GM19438 (cell line): ENCODE results near the gene KIAA0040.
"Not testable (repeated sequence)": the region's sequence is repeated elsewhere in the genome, so short reads cannot be mapped to it uniquely, and the experiment has no call there.

Source experiments
- ATAC-seq: cut with Tn5 transposase; IDR thresholded peaks from one replicate; pipeline ENCODE4 v1.9.1; 2021; ENCODE audit warnings: low read depth; ENCODE audit not compliant: unreplicated experiment

The KIAA0040 gene

DNA sequence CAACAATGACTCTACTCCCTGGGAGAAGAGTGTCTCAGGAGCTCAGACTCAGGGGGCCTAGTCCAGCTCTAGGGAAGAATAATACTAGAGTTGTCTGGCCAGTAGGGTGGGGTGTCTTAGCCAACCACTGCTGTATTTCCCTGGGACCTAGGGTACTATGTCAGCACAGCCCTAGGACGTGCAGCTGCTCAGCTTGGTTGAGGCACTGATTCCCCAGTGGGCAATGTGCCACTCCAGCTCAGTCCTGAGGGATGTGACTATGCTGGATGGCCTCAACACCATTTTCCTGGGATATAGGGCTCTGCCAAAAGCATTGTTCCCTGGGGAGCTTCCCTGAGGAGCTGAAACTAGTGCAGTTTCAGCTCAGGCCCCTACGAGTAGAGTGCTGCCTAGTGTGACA is 77.6 kb downstream of the KIAA0040 start:
- no peak for ATAC-seq

DNA sequence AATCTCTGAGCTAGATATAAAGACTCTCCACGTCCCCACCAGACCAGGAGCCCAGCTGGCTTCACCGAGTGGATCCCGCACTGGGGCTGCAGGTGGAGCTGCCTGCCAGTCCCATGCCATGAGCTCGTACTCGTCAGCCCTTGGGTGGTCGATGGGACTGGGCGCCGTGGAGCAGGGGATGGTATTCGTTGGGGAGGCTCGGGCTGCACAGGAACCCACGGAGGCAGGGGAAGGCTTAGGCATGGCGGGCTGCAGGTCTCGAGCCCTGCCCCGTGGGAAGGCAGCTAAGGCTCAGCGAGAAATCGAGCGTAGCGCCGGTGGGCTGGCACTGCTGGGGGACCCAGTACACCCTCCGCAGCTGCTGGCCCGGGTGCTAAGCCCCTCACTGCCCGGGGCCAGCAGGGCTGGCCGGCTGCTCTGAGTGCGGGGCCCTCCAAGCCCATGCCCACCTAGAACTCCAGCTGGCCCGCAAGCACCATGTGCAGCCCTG is 84.2 kb downstream of the KIAA0040 start:
- not testable (repeated sequence) for ATAC-seq
